ENCODE results near the gene ZKSCAN3.

- TF ChIP-seq CTCF (IDR thresholded peaks at IDR 0.05) (no peak), POLR2AphosphoS5 (IDR thresholded peaks at IDR 0.05) (no peak)
Observed at GRCh38 chr6:28323813-28324424, 25.8 kb upstream of the ZKSCAN3 start.
